GM12891 (cell line): ENCODE measurements around the gene PI4K2A. TPM values are rescaled to one million over a fixed set of nuclear protein-coding genes. Genes with fewer than 3 reads are reported as not detected.

Experiments
- DNase-seq: peaks from one replicate; pipeline ENCODE4 v3.0.0; 2011; ENCODE audit warnings: low spot score; ENCODE audit not compliant: insufficient read length
- FAIRE-seq: peaks from 2 replicates; lab custom pipeline; 2011; peaks lifted over from hg19 to GRCh38; lab: Jason Lieb, UNC
- PAX5 ChIP-seq: IDR thresholded peaks from 2 replicates; pipeline ENCODE4 v1.6.1; 2011; ENCODE audit warnings: low read length, moderate library complexity, mild to moderate bottlenecking; ENCODE audit not compliant: insufficient read depth, severe bottlenecking
- POLR2A ChIP-seq: IDR thresholded peaks from 2 replicates; pipeline ENCODE4 v1.6.1; 2011; ENCODE audit warnings: low read depth, low read length, control low read depth
- POLR2AphosphoS5 ChIP-seq: IDR thresholded peaks from 2 replicates; pipeline ENCODE4 v1.6.1; 2011; ENCODE audit warnings: low read depth, low read length, control low read depth
- POU2F2 ChIP-seq: IDR thresholded peaks from 2 replicates; pipeline ENCODE4 v1.6.1; 2011; ENCODE audit warnings: low read depth, mild to moderate bottlenecking, control low read depth, low read length, moderate library complexity
- SPI1 ChIP-seq: IDR thresholded peaks from 2 replicates; pipeline ENCODE4 v1.6.1; 2011; ENCODE audit warnings: low read depth, low read length, control low read depth
- TAF1 ChIP-seq: IDR thresholded peaks from 2 replicates; pipeline ENCODE4 v1.6.1; 2011; ENCODE audit warnings: low read depth, low read length, control low read depth
- polyA plus RNA-seq: library from polyadenylated mRNA; unstranded; fragments of >200 nt; gene quantifications from one replicate; pipeline ENCODE4 v1.2.1, GENCODE V29; 2012; ENCODE audit warnings: low read depth, missing spikeins, inconsistent platforms; ENCODE audit not compliant: missing spikeins

The PI4K2A gene
- 8.0 TPM for polyA plus RNA-seq

GRCh38 chr10:97640174-97640867 is at the start of gene PI4K2A:
TSS of gene PI4K2A (plus strand) at chr10:97640671. CDS start at chr10:97640743, 72 bp downstream.
- FAIRE-seq (peak; percentile 99), DNase-seq (peak; percentile 95)

GRCh38 chr10:97590748-97591495 is 49.5 kb upstream of the PI4K2A start:
- FAIRE-seq = no peak
- DNase-seq = no peak
- no peak for TF ChIP-seq SPI1
- no peak for TF ChIP-seq POLR2AphosphoS5
- no peak for TF ChIP-seq PAX5
- no peak for TF ChIP-seq TAF1
- TF ChIP-seq POLR2A = no peak

More at GRCh38 chr10:97640174-97640867, at the start of gene PI4K2A:
- no peak for TF ChIP-seq POU2F2
- TF ChIP-seq TAF1 = peak; percentile 53
- peak; percentile 47; the same call in 1 of the 2 replicates for TF ChIP-seq POLR2AphosphoS5

GRCh38 chr10:97593421-97593820 is 47.0 kb upstream of the PI4K2A start:
- DNase-seq = no peak
- FAIRE-seq = no peak
- TF ChIP-seq SPI1 (no peak), TAF1 (no peak), POLR2A (no peak), PAX5 (no peak), POU2F2 (no peak), POLR2AphosphoS5 (no peak)

GRCh38 chr10:97596101-97597082 is 44.1 kb upstream of the PI4K2A start:
- TF ChIP-seq TAF1 (no peak), POU2F2 (no peak), PAX5 (no peak)
- FAIRE-seq = no peak
- no peak for DNase-seq

- no peak for DNase-seq
- no peak for FAIRE-seq
- no peak for TF ChIP-seq PAX5
- no peak for TF ChIP-seq POU2F2
- no peak for TF ChIP-seq POLR2A
- TF ChIP-seq SPI1 = no peak
- TF ChIP-seq POLR2AphosphoS5 = no peak
- no peak for TF ChIP-seq TAF1
Measured at GRCh38 chr10:97597778-97598177, 42.7 kb upstream of the PI4K2A start.

- FAIRE-seq (no peak), DNase-seq (no peak)
- TF ChIP-seq POLR2AphosphoS5 = no peak
- no peak for TF ChIP-seq POLR2A
- no peak for TF ChIP-seq TAF1
- TF ChIP-seq POU2F2 = no peak
- TF ChIP-seq PAX5 = no peak
- no peak for TF ChIP-seq SPI1
Measured at GRCh38 chr10:97598407-97599271, 41.8 kb upstream of the PI4K2A start.

- TF ChIP-seq SPI1 (no peak), POLR2A (no peak)
- DNase-seq = no peak
- no peak for FAIRE-seq
Measured at GRCh38 chr10:97599272-97599619, 41.2 kb upstream of the PI4K2A start.

- no peak for DNase-seq
- FAIRE-seq = no peak
- TF ChIP-seq TAF1 = no peak
- no peak for TF ChIP-seq PAX5
- no peak for TF ChIP-seq POLR2A
- no peak for TF ChIP-seq POLR2AphosphoS5
- TF ChIP-seq POU2F2 = no peak
- TF ChIP-seq SPI1 = no peak
Measured at GRCh38 chr10:97600616-97601015, 39.9 kb upstream of the PI4K2A start.
